Astrocyte of the hippocampus (primary cell): ENCODE measurements around the gene DNAJC27.

Source experiments
- DNase-seq: peaks from one replicate; pipeline ENCODE4 v3.0.0; 2011; ENCODE audit warnings: low read depth, low spot score

DNAJC27 gene

GRCh38 chr2:24970483-24971285 lies 1.1 kb downstream of the DNAJC27 start:
- DNase-seq, result peak; percentile 55

DNA sequence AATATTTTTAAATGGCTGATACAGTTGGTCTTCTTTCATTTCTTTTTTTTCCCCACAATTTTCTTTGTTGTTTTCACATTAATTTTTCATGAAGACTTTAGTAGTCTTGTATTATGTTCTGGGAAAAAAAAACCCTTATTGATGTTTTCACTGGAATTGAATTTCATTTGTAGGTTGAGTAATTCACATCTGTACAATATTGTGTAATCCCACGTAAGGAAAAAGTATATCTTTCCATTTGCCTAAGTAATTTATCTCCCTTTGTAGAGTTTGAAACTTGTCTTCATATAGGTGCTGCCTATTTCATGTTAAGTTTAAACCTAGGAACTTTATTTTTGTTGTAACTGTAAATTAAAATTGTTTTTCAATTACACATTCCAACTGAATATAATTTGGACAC lies 2.0 kb downstream of the DNAJC27 start:
- no peak for DNase-seq

DNA sequence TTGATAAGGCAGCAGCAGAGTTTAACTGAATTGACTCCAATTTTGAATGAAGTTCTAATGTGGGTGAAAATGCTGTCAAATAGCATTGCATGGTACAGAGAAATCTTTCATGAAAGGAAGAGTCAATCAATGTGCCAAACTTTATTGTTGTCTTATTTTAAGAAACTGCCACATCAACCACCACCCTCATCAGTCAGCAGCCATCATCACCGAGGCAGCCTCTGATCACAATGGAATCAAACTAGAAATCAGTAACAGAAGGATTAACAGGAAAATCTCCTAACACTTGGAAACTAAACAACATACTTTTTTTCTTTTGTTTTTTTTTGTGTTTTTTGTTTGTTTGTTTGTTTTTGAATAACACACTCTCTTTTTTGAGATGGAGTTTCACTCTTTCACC lies 9.9 kb downstream of the DNAJC27 start:
- DNase-seq, result no peak

DNA sequence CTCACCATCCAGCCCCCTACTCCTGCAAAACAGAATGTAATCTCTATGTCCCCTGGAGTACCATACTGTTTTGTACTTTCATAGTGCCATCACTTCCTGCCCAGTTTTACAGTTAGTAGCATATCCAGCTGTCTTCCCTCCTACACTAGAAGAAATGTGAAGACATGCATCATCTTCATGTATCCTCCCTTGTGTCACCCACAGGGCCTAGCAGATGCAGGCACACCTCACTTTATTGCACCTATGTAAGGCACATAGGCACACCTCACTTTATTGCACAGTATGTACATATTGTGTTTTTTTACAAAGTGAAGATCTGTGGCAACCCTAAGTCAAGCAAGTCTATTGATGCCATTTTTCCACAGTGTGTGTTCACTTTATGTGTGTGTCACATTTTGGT lies 12.0 kb downstream of the DNAJC27 start:
- DNase-seq, result no peak

DNA sequence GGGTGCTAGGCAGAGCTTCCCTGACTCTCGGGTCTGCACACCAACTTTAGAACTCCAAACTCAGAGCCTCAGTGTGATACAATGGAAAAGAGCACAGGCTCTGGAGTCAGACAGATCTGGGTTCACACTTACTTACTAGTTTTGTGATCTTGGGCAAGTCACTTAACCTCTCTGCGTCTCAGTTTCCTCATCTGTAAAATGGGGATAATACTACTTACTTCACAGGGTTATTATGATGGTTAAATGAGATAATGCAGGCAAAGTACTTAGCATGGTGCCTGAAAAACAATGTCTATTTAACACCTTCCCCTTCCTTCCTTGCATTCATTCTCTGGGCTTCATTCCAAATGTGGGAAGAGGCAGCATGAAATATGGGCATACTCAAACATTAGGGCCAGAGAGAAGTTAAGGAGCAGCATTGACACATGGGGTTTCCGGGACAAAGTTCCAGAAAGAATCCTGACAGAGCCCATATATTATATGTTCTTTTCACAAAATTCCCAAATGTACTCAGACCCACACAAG lies 13.3 kb downstream of the DNAJC27 start:
- DNase-seq, result no peak

- DNase-seq, result no peak
Measured at GRCh38 chr2:24957976-24958375, 13.8 kb downstream of the DNAJC27 start.

DNA sequence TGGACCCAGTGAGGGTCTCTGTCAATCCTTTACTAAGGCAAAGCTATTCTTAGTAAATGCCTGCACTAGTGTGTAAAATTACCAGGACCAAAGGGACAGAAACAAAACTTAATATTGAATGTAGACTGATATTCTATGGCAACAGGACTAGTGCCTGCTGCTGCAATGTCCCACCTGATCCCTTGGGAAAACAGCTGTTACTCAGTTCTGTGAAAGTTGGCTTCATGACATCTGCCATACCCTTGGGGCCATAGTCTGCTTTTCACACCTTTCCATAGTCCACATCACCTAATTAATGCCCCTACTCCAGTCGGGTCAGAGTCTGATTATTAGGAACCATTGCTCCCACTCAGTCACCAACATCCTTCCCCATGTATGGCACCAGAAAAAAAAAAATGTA lies 14.5 kb downstream of the DNAJC27 start:
- DNase-seq, result no peak

- no peak for DNase-seq
Measured at GRCh38 chr2:24955921-24956320, 15.8 kb downstream of the DNAJC27 start.

GRCh38 chr2:24955232-24955631 lies 16.5 kb downstream of the DNAJC27 start:
- DNase-seq, result no peak

GRCh38 chr2:24950102-24950501 lies 21.7 kb downstream of the DNAJC27 start:
- no peak for DNase-seq

DNA sequence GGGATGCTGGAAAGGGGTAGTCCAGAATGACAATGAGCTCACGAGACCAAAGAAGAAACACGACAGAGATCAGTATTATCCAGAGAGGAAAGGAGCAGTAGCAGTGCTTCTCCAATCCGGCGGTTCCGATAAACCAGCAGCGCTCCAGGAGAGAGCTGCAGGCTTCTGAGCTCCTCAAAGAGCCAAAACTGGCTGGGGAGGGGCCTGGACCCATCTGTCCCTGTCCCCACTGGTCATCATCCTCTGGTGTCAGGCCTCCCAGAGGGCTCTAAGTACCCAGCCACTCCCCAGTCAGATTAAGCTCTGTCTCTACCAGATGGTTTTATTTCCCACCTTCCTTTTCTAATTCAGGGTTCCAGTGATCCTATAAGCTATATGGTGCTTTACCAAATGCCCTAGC lies 23.2 kb downstream of the DNAJC27 start:
- DNase-seq, result no peak

- no peak for DNase-seq
Measured at GRCh38 chr2:24947561-24948157, 24.1 kb downstream of the DNAJC27 start.

GRCh38 chr2:24945907-24946306 lies 25.8 kb downstream of the DNAJC27 start:
- DNase-seq, result no peak

DNA sequence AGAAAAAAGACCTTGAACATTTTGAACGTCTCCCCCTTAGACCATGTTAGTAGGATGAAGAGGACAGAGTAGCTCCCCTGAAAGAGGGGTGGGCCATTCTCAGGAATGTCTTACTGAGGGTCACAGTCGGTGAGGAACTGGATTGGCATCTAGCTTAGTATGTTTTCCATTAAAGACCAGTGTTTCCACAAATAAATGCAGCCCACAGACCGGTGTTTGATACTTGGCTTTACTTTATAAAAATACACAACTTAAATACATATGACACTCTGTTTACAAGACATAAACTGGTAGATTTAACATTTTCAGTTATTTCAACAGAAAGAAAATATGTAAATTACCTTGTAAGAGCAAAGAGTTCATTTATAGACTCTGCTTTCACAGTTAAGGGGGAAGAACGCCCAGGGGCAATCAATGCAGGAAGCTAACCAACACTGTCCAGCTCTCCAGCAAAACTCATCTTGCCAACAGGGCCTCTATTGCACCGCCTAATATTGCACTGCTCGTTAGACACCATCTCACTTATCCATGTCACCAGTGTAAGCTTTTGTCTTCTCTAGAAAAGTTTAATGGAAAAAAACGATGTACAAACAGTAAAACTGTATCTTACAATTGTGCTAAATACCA lies 28.2 kb downstream of the DNAJC27 start:
- DNase-seq, result no peak

GRCh38 chr2:24939353-24939752 lies 32.4 kb downstream of the DNAJC27 start:
- no peak for DNase-seq

GRCh38 chr2:24937236-24937635 lies 34.5 kb downstream of the DNAJC27 start:
- DNase-seq, result no peak

GRCh38 chr2:24935145-24935544 lies 36.6 kb downstream of the DNAJC27 start:
- no peak for DNase-seq

DNA sequence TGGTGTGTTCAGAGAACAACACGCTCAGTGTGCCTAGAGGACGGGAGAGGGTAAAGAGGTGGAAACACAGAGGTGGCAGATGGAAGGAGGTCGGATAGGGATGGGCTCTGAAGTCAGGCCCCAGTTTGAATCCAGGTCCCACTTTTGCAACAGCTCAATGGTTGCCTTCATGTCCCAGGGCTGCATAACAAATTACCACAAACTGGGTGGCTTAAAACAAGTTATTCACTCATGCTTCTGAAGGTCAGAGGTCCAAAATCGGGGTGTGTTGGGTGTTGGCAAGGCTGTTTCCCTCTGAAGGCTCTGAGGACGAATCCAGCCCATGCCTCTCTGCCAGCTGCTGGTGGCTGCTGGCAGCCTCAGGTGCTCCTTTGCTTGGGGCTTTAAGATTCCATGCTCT lies 39.0 kb downstream of the DNAJC27 start:
- no peak for DNase-seq

- DNase-seq, result peak; percentile 34
Measured at GRCh38 chr2:24930768-24931167, 41.0 kb downstream of the DNAJC27 start.

DNA sequence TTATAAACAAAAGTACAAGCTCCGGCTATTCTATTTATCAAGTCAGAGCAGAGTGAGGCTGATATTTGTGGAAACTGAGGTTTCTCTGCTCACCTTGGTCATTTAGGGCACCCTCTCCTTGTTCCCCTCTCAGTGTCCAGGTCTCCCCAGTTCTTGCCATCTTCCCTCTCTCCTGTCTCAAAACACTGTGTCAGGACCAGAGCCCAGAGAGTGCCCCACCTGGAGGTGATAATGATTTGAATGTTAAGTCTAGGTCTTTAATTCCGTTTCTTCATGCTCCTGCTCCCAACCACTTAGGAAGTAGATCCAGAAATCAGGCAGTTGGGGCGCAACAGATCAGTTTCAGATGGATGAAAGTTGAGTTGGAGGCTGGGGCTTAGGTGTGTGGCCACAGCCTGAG lies 42.5 kb downstream of the DNAJC27 start:
- no peak for DNase-seq

DNA sequence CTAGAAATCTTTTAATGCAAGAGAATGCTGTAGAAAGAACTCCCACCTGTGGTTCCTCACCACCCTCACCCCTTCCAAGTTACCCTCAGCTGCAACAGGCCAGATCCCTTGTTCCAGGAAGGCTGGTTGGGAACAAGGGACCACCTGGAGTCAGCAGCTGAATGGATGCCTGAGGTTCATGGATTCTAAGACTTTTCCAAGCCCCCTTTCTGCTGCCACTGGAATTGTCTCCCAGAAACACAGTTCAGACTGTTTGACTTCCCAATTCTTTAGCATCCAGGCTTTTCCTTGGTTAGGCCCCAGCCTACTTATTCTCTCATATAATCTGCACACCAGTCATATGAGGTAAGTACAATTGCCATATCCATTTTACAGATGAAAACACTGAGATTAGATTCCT lies 43.7 kb downstream of the DNAJC27 start:
- DNase-seq, result no peak

DNA sequence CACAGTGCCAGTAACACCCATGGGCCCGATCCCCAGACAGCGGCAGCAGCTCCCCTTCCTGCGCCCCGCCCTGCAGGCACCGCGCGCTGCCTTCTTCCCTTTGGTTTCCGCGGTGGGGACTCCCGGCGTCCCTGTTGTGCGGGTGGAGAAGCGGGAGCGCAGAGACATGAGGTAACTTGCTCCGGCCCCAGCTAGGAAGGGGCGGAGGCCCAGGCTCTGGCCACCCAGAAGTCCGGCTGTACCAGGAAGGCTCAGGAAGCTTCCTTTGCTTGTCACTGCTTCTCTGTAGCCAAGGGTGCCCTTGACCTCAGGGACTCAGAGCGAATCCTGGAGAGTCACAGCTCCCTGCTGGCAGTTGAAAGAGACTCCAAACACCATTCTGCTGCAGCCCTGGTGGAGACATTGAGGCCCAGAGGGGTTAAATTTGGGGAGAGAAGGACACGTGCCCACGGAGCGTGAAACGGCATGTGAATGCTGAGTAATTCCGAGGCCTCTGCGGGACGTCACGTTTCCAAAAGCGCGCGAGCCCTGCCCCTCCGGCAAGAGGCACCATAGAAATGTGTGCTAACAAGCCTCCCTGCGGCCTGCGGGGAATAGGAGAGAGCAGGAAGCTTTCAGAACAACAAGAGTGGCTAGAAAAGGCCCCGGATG lies 45.0 kb downstream of the DNAJC27 start:
- peak; percentile 39 for DNase-seq
